ENCODE results near the gene MYLK.

MYLK gene

DNA sequence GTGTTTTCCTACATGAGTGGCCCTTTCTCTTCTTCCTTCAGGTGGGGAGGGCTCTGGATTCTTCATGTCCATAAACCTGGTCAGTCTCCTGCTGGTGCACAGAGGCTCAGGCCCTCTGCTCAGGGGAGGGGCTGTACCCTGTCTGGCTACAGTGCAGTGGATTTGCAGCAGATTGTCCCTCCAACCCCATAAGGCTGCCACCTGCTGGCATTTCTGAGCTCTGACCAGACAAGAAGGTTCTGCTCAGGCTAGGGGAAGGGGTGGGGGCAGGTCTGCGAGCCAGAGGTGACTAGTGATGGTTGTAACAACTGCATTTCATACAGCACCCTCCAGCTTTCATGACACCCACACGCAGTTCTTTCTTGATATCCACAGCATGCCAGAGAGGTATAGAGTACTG lies 182.1 kb downstream of the MYLK start:
- peak in 35 of 56 donors; percentile 3 to 65 (median 29) for DNase-seq

DNA sequence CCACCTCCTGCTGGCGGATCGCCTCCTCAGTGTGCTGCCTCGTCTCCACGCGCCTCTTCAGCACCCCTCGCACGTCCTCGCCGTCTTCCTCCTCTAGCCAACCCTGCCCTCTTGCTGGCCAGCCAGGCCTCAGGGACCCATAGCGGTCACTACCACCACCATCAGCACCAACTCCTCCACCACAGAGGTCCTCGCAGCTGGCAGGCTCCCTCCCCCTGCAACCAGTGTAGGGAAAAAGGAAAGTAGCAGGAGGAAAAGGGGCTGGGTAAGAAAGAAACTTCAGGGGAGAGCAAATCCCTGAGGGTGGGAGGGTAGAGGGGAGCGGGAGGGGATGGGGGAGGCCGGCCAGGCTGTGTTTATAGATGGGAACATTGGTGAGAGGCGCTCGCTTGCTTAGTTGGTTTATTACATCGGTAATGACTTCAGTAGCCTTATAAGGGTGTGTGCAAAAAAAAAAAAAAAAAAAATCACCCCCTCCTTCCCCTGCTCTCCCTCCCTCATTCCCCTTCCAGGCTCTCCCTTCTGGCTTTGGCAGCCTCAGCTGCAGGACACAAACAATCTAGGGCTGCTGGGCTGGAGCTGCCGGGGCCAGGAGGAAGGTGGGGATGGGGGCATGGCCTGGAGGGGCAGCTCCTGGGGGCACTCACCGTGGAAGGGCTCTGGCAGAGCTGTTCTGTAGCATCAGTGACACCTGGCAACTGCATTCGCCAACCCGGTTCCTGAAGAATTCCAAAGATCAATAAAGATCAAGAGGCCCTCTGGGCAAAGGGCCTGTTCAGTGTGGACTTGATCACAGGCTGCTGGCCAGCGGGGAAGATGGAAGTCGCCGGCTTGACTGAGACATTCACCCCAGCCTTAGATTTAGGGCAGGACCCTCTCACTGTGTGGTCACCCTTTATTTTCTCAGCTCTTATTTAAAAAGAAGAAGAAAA lies 183.1 kb downstream of the MYLK start:
- DNase-seq: peak in 26 of 56 donors; percentile 9 to 68 (median 34)

DNA sequence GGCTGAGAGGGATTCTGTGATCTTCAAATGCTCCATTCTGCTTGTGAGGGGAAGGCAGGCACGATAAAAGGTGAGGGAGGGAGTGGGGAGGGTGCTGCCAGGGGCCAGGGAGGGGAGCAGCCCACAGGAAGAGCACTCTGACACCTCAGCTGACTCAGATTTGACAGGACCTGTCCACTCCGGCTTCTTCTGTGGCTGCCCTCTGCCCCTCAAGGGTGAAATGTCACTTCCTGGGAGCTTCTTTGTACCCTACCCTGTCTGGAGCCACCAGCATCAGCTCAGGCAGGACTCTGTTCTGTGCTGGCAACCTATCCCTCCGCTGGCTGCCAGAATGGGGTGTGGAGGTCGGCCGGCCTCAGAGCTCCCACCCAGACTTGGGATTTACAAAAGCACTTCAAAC lies 185.3 kb downstream of the MYLK start:
- DNase-seq: no peak

DNA sequence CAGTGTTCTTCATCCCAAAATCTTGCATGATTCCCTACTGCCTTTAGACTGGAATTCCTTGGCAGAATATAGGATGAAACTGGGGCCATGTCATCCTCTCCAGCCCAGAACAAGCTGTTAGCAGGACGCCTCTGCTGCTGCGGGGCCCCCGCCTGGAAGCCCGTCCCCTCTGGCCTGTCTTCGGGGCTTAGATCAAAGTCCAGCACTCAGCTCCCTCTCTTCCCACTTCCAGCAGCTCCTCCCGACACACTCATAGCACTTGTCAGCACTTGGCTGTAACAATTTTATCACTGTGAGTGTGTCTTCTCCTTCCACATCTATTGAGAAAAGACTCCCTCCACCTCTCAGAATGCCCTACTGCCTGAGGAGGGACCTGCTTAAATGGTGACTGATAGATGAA lies 187.3 kb downstream of the MYLK start:
- no peak for DNase-seq

DNA sequence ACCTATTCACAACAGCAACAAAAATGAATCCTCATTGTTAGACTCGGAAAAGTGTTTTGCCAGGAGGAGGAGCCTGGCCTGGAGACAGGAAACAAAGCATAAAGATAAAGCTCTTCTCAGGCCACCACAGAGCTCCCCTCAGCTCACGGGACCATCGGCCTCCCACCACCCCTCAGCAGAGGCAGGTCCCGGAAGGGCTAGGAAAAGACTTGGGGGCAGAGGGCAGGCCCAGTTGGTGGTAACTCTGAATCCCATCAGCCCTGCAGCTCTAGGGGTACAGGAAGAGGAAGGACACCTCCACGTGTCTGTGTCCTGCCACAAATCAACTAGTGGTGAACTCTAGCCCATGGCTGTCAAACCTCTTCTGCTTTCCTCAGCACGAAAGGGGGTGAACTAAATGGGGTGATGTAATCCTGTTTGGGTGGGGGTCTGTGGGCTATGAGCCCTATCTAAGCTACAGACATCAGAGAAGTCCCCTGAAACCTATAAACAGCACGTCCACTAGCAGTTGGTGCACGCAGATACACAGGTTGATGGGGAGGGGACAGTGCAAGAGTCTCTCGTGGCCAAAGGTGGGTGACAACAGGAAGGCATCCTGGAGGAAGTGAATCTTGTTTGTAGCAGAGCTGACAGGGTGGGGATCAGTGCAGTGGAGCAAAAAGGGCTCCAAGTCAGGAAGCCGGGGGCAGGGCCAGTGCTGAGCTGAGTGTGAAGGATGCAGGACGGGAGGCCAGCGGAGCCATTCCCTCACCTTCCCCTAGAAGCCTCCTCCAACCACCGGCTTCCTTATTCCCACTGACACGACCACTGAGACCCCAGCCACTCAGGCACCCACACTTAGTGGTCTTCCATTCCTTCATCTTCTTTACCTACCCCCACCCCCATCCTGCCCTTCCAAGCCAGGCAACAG lies 188.1 kb downstream of the MYLK start:
- DNase-seq: no peak

DNA sequence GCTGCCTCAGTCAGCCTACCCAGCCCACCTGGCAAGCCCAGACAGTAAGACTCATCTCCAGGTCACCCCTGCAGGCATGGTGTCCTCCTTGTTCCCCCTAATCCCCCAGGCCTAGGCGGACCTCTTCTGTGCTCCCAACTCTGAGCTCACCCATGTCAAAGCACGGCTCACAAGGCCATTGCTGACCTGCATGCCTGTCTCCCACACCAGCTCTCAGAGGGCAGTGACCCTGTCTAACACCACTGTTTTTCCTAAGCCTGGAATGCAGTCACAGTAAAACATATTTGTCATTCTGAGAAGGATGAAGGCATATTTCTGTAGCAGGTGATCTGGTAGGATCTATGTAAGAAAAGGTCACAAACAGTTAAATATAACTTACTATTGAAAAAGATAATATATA lies 189.0 kb downstream of the MYLK start:
- no peak for DNase-seq

DNA sequence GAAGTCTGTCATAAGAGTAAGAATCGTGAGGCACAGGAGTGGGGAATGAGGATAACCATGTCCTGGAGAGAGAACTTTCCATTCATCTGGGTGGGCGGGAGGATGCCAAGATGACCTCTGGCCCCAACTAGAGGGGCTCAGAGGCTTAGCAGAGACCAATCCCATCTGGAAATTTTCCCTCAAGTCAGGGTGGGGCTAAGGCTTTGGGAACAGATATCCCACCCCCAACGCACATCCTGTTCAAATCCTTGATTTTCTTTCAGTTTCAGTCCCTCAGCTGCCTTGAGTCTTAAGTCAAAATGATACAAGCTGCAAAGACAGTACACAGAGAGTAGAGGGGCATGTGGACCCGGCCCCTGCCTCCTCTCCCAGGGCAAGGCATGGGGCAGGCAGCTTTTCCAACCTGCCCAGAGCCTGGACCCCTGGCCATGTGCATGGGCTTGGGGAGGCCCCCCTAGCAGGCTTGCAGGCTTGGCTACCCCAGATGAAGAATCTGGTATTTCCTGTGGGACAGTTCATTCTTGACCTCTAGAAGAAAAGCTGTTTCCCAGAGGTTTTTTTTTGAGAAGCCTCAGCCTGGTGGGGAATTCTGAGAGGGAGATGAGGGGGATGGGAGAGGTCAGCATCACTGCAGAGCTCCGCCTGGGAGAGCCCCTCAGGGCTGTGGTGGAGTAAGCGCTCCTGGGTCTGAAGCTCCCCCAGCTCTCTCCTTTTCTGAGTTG lies 189.6 kb downstream of the MYLK start:
- DNase-seq: no peak

DNA sequence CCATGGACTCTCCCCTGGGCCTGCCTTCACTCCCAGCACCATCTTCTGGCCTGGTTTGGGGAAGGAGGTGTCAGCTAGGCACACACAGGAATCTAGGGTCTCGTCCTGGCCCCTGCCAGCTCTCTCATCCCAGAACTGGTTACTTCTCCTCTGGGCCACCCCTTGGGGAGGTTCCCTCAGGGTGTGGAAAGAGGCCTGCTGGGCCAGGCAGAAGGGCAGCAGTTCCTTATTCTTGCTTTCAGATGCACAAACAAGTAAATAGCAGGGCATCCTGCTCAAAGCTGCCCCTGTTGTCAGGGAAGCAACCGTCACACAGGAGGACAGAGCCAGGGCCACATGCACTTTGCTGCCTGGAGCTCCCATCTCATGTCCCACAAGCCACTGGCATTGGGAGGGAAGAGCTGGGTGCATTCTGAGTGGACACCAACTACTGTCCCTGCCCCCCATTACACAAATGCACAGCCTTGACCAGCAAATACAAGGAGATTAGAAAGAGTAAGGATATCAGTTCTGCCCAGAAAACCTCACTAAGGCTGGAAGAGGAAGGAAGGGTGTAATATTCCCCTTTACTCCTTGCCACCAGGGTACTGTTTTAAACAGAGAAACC lies 190.4 kb downstream of the MYLK start:
- no peak for DNase-seq

DNA sequence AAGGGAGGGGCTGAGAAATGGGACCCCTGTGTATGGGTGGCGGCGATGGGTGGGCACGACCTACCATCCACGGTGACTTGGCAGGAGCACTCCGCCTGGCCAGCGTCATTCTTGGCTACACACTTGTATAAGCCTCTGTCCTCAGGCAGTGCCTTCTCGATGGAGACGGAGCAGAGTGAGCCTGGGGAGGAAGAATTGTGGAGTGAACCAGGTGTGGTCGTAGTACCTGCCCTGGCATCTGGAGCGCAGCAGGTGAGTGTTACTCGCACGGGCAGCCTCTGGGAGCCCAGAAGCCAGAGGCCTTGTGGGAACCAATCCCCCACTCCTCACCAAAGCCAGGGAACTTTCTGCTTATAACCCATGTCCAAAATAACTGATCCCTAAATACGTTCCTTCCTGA lies 191.5 kb downstream of the MYLK start:
- no peak for DNase-seq

DNA sequence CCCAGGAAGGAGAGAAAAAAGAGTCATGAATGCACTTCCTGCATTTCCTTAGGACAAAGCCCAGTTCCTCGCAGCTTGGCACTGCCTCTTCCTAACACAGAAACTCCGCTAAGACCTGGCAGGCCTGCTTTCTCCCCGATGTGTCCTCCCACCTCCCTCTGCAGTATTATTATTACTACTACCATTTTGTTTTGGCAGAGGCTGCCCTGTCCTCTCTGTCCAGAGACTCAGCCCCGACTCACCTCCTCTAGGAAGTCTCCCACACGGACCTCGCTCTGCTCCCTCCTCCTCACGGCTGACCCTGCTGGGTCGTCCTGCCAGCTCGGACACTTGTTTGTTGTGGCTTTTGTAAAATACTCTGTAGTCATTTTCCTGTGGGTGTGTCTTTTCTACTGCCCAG lies 192.1 kb downstream of the MYLK start:
- no peak for DNase-seq

DNA sequence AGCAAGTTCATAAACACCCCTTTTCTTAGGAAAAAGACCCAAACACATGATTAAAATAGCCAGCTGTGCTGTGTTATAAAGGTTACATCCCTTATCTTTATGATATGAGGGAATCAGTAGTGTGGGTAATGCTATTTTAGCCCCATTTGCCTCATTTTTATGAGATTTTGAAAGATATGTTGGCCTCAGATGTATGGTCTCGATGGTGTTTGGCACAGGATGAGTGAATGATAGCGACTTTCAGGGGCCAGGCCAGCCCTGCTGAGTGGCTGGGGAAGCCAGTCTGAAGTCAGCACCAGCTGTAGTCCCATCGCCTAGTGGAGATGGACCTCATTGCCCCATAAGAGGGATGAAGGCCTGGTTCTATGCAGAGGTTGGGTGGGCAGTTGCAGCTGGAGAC lies 194.3 kb downstream of the MYLK start:
- DNase-seq: no peak

DNA sequence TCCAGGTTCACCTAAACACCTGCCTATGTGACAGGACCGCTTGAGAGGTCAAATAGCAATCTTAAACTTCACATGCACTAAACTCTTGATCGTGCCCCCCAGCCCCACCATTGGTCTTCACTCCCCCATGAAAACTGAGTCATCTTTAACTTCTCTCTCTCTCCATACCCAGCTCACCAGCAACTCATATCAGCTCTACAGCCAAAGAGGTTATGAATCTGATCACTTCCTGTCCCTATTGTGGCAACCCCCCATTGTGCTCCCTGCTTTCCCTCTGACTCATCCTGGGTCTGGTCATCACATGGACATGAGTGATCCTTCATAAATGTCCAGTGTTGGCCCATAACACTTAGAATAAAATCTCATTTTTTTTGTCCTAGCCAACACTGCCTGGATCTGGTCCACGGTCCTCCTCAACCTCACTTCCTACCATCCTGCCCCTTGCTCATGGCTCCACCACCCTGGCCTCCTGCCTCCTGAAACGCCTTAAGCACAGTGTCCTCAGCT lies 195.8 kb downstream of the MYLK start:
- DNase-seq: no peak

DNA sequence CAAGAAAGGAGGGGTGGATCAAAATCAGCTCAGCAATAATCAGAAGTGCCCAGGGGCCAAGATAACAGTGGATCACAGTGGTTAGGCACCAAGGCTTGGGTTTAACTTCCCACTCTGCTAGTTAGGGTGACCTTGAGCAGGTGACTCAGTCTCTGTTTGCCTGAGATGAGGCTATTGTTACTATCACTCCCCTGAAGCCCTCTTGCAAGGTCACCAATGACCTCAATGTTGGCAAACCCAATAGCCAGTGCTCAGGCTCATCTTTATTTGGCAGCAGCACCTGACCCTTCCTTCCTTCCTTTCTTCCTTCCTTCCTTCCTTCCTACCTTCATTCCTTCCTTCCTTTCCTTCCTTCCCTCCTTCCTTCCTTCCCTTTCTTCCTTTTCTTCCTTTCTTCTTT lies 196.8 kb downstream of the MYLK start:
- DNase-seq: no peak

DNA sequence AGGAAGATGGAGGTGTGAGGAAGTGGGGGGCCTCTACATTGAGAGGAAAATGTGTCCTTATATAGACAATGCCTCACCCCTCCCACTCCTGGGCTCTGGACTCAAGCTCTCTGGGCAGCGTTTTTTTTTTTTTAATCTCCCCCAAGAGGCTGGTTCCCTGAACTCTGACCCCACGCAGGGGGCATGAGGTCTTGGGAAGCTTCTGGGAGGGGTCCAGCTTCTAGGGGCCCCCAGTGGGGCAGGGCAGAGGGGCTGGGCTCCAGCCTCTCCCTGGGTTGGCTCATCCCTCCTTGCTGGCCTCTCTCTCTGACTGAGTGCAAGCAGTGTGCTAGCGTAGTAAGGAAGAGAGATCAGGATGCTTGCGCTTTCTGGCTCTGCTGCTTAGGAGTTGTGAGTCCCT lies 197.9 kb downstream of the MYLK start:
- no peak for DNase-seq

DNA sequence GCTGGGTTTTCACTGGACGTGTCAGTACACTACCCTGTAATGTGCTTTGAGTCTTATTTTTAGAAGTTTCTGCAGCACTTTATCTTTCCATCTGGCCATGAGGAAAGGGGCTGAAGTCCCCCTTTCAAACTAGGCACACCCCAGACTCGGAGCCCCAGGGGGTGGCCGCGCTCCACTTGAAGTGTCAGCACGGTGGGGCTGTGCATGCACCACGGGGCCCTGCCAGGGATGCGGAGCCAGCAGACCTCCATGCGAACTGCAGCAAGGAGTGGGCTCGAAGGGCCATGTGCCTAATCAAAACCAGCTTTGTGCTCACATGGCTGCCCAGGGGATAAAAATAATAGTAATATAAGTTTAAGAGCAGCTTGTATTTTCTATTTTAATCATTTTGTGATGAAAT lies 198.4 kb downstream of the MYLK start:
- no peak for DNase-seq

DNA sequence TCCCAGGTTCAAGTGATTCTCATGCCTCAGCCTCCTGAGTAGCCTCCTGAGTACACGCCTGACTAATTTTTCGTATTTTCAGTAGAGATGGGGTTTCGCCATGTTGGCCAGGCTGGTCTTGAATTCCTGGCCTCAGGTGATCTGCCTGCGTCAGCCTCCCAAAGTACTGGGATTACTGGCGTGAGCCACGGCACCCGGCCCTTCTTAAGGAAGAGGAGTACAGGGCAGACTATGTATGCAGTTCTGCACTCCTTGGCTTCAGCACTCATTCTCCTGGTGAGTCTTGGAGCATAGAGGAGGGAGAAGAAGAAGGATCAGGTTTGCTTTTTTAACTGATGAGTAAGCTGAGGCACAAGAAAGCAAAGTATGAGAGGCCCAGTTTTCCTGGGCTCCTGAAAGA lies 199.5 kb downstream of the MYLK start:
- no peak for DNase-seq

DNA sequence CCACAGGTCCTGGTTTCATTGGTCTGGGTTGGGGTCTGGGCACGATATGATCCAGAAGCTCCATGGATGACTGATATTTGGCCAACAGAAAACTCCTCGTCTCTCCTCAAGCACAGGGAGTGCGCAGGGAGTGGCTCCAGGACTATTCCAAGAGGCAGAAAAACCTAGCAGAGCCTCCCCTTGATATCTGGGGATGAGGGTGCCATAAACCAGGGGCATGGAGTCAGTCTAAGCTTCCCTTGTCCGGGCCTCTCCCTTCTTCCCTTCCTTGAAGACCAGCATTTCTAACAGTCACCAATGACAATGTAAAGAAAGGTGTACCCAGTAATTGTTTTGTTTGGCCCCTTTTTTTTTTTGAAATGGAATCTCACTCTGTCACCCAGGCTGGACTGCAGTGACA lies 199.9 kb downstream of the MYLK start:
- DNase-seq: no peak

DNA sequence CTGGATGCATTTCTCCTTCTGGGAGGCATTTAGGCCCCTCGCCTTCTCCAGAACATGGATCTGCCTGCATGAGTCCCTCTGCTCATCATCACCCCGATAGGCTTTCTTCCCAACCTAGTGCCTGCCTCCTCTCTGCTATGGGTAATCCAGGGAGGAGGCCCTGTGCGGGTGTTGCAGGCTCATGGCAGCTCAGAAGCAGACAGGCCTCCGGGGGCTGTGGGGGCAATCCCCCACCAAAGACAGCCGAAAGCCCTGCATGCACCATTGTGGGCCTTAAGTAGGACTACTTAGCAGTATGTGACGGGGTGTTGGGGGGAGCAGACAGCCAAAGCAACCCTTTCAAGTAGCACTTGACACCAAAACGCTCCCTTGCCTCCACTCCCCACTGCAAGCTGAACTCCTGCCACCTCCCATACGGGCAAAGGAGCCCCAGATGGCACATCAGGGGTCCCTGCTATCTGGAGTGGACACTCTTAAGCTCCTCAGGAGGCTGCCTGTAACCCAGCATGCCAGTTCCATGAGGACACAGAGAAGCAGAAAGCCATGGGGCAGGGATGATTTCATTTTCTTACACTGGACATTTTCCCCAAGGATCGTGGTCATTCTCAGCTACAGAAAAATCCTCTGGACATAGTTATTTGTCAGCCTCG lies 200.5 kb downstream of the MYLK start:
- DNase-seq: no peak

DNA sequence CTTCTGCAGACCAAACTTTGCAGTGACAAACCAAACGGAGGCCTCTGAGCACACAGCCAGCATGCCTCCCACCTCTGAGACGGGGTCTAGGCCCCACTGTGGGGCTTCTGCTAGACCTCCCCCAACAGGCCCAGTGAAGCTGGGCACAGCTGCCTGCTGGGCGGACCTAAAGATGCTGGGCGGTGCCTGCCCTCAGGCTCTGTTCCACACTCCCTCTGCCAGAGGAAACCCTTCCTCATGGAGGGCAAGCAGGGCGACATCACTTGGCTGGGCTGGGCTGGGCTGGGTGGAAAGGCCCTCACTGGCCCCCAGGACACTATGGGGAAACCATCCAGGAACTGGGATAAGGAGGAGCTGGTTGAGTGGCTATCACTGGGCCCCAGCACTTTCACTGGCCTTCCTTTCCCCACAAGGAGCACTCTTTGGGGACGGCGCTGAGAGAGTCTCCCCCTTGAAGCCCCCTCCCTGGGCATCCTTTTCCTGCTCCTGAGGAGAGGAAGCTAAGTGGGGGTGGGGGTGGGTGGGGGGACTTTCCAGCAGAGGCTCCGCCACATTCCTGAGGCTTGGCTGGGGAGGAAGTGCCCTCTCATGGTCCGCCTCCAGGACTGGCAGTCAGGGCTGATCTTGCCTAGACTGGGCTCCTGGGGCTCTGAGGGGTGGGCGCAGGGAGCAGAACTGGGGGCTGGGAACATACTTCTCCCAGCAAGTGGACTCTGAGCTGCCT lies 201.2 kb downstream of the MYLK start:
- no peak for DNase-seq

DNA sequence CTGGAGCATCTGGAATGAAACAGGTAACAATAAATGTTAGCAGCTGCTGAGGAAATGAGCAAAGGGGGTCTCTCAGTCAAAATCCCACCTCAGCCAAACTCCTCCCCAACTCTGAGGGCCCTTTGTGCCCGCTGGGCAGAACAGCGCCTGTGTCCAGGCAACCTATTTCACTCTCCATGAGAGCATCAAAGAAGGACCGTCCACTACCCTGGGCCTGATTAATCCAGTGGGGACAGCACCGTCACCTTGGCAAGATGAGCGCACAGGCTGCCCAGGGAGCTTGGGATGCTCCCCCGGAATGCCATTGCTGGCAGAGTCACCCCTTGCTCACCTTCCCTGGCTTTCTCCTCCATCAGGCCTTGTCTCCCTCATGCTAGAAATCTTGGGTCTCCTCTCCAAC lies 201.8 kb downstream of the MYLK start:
- no peak for DNase-seq
